Right atrium auricular region (tissue), 2 donors: Measurements from ENCODE around the gene STX7. TPM values are rescaled to one million over a fixed set of nuclear protein-coding genes. Genes with fewer than 3 reads are reported as not detected.

Source experiments
- DNase-seq: peaks from one replicate; pipeline ENCODE4 v3.0.0-alpha.2; 2019; ENCODE audit warnings: low spot score
- H3K27ac ChIP-seq, 2 donors: fragments of 200-600 bp; sonication (generic); 1 replicate in 1 of 2; 2 replicates in 1 of 2; pipeline ENCODE4 v1.5.1; 2016 to 2019
- H3K27me3 ChIP-seq, 2 donors: fragments of 200-600 bp; sonication (generic); one replicate each; pipeline versions ENCODE4 v1.5.1 to v1.6.0; 2017 to 2019
- H3K36me3 ChIP-seq: fragments of 200-600 bp; sonication (generic); one replicate; pipeline ENCODE4 v1.5.1; 2016
- H3K4me1 ChIP-seq, 2 donors: fragments of 200-600 bp; sonication (generic); one replicate each; pipeline versions ENCODE4 v1.5.1 to v1.6.0; 2017 to 2019
- H3K4me3 ChIP-seq, 2 donors: fragments of 200-600 bp; sonication (generic); 1 replicate in 1 of 2; 2 replicates in 1 of 2; pipeline ENCODE4 v1.5.1; 2017 to 2019; ENCODE audit warnings: mild to moderate bottlenecking in 1 of 2, moderate library complexity in 1 of 2
- H3K9me3 ChIP-seq, 2 donors: fragments of 200-600 bp; sonication (generic); one replicate each; pipeline ENCODE4 v1.5.1; 2019
- total RNA-seq, 2 donors: library from RNA; depleted of rRNA; stranded (reverse); fragments of >200 nt; gene quantifications; one replicate each; pipeline ENCODE4 v1.1.0, GENCODE V29; 2016
- TF ChIP-seq, protein P1 (sequence below), 2 donors: fragments of 200-600 bp; sonication (generic); IDR thresholded peaks; one replicate each; pipeline ENCODE4 v1.5.1; 2019; ENCODE audit warnings: antibody characterized with exemption in 2 of 2

Gene STX7
- total RNA-seq, 2 donors from 2014 or later, result 27.0 to 39.9 TPM

DNA sequence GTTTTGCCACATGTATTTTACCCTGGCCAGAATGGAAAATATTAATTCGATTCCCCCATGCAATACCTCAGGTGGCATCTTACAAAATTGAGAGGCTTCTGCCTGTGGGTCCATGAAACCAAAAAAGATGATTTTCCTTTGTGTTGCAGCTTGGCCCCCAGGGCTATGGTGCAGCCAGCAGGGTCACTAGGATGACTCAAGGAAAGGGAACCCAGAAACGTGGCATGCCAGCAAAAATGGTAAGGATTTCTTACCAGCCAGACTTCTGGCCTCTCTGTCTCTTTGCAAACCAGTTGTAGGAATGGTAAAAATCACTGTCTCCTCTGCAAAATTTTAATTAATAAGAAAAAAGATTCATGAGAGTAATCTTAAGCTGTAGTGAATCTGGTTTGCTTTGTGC, 13.5 kb upstream of the STX7 start:
- Histone ChIP-seq H3K36me3 (no peaks in the 10 kb centered on the region), H3K9me3 (no peaks in the 10 kb centered on the region), H3K4me3 (no peak overlapping the region), H3K27ac (no peak overlapping the region), H3K27me3 (no peaks in the 10 kb centered on the region), H3K4me1 (no peaks in the 10 kb centered on the region)
- DNase-seq, result no peak
- TF ChIP-seq, protein P1, sequence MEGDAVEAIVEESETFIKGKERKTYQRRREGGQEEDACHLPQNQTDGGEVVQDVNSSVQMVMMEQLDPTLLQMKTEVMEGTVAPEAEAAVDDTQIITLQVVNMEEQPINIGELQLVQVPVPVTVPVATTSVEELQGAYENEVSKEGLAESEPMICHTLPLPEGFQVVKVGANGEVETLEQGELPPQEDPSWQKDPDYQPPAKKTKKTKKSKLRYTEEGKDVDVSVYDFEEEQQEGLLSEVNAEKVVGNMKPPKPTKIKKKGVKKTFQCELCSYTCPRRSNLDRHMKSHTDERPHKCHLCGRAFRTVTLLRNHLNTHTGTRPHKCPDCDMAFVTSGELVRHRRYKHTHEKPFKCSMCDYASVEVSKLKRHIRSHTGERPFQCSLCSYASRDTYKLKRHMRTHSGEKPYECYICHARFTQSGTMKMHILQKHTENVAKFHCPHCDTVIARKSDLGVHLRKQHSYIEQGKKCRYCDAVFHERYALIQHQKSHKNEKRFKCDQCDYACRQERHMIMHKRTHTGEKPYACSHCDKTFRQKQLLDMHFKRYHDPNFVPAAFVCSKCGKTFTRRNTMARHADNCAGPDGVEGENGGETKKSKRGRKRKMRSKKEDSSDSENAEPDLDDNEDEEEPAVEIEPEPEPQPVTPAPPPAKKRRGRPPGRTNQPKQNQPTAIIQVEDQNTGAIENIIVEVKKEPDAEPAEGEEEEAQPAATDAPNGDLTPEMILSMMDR (IDR thresholded peaks at IDR 0.05), result no peak

DNA sequence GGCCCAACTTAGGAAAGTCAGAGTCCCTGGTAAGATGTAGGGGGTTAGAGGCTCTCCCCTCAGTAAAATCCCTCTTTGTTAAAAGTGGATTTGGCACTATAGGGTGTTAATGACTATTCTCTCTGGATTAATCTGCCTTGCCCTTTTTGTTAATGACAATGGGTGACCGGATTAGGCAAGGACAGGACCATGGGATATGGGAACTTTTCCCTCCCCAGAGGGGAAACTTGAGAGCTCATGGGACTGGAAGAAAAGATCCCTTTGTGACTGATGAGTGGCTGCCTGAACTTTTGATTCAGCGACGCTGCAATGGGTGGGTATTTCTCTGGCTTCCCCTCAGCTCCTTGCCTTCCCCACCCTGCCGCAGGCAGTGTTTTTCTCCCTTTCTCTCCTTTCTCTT, 12.9 kb upstream of the STX7 start:
- TF ChIP-seq, protein P1 (IDR thresholded peaks at IDR 0.05), result no peak
- no peaks in the 10 kb centered on the region for H3K36me3 ChIP-seq
- H3K4me3 ChIP-seq, result no peak overlapping the region
- no peaks in the 10 kb centered on the region for H3K9me3 ChIP-seq
- H3K4me1 ChIP-seq, result no peaks in the 10 kb centered on the region
- H3K27ac ChIP-seq, result no peak overlapping the region
- DNase-seq, result no peak
- no peaks in the 10 kb centered on the region for H3K27me3 ChIP-seq

DNA sequence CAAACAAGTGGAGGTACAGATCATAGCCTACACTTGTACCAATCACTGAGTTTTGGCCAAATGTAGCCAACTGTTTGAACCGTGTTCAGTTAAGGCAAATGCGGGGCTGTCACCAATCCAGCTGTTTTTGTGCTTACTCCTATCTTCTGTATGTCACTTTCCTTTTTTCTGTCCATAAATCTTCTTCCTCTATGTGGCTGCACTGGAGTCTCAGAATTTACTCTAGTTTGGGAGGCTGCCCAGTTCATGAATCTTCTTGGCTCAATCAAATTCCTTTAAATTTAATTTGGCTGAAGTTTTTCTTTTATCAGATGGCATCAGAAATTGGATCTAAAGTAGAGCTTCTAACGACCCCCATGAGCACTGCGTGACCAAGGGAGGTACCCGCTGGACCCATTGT, 11.7 kb upstream of the STX7 start:
- Histone ChIP-seq H3K4me1 (no peaks in the 10 kb centered on the region), H3K9me3 (no peaks in the 10 kb centered on the region), H3K27ac (no peak overlapping the region), H3K36me3 (no peaks in the 10 kb centered on the region), H3K4me3 (no peak overlapping the region), H3K27me3 (no peaks in the 10 kb centered on the region)
- no peak for DNase-seq
- TF ChIP-seq, protein P1 (IDR thresholded peaks at IDR 0.05), result no peak

DNA sequence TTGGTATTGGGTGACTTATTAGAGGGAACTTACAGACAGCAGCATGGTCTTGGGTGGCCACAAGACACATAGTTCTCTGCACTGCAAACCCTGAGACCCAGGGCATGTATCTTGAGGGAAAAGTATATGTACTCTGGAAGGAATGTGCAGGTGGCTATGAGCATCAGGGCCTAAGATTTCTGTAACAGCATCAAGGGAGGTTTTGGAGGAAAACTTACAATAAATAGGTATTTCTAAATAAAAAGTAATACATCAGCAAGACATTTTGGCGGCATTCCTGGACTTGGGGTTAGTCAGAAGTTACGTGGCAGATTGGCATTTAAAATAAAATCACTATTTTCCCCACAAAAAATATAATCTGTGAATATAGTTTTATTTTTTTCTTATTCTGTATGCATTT, 8.0 kb upstream of the STX7 start:
- no peak overlapping the region for H3K27ac ChIP-seq
- no peak for DNase-seq
- no peak overlapping the region for H3K4me3 ChIP-seq
- TF ChIP-seq, protein P1 (IDR thresholded peaks at IDR 0.05), result no peak
- H3K9me3 ChIP-seq, result no peaks in the 10 kb centered on the region
- no peaks in the 10 kb centered on the region for H3K27me3 ChIP-seq
- H3K36me3 ChIP-seq, result no peaks in the 10 kb centered on the region
- no peaks in the 10 kb centered on the region for H3K4me1 ChIP-seq

DNA sequence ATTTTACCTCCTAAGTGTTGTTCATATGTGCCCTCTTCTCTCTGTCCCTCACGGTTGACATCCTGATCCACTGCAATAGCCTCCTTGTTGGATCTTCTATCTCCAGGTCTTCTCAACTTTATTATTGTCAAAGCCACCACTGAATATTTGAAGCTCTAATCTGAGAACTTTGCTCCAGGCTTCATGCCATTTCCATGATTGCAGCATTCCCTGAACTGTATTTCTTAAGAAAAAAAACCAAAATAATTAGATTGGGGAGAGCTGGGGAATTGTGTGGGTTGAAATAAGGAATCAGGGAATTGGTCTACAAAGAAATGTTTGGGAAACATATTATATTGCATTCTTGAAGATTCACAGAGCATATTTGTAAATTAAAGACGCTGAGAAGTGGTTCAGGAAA, 2.5 kb upstream of the STX7 start:
- H3K4me1 ChIP-seq, result peaks cover 0 to 24% of the 10 kb centered on the region in 2 donors
- no peak overlapping the region for H3K27ac ChIP-seq
- H3K27me3 ChIP-seq, result no peaks in the 10 kb centered on the region
- TF ChIP-seq, protein P1 (IDR thresholded peaks at IDR 0.05), result no peak
- DNase-seq, result no peak
- H3K4me3 ChIP-seq, result no peak overlapping the region
- H3K9me3 ChIP-seq, result no peaks in the 10 kb centered on the region
- no peaks in the 10 kb centered on the region for H3K36me3 ChIP-seq

DNA sequence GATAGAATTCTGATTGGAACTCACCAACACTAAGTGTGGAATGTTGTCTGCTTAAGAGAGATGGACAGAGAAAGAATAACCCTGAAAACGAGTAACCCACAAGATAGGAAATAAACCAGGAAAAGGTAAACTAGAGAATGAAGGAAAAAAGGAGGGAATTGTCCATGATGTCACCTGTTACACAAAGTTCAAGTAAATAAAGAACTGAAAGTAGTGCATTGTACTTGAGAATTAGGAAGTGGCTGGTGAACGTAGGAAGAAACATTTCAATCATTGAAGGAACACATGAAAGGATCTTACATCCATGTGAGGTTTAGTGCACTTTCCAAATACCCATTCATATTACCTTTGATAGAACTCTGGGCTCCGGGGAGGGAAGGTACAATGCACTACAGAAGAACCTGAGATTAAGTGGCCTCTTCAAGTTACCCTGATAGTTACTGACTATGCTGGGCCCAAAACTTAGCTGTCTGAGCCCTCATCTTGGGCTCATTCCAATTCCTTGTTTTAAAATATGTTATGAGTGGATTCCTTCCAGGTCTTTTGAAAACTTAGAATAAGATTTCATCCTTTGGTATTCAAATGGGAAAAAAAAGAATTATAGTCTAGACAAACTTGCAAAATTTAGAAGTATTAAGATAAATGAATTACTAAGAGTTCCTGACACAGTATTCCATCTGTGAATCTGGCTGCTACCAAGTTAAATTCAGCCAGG, 1.1 kb upstream of the STX7 start:
- H3K36me3 ChIP-seq, result no peaks in the 10 kb centered on the region
- H3K4me1 ChIP-seq, result peaks cover 0 to 31% of the 10 kb centered on the region in 2 donors
- TF ChIP-seq, protein P1 (IDR thresholded peaks at IDR 0.05), result no peak
- no peak for DNase-seq
- H3K9me3 ChIP-seq, result no peaks in the 10 kb centered on the region
- H3K4me3 ChIP-seq, result peak overlapping the region in 1 of 2 donors; percentile 93
- peak overlapping the region in 1 of 2 donors; percentile 90 for H3K27ac ChIP-seq
- no peaks in the 10 kb centered on the region for H3K27me3 ChIP-seq
